ENCODE results near the gene FBL.

DNA sequence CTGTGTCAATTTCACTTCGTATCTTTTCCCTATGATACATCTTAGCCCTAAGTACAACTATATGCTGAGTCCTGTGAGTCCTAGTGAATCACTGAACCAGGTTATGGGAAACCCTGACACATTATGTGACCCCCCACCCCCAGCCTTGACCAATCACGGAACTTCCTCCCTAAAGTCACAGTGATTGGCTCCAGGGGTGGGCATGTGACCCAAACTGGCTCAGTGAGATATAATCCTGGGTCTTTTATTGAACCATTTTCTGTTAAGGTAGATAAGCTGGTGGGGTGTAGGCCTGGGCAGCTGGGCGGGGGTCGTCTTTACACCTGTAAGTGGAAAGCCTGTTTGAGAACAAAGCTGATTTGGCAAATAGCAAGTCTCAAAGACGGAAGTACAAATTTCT is 19.8 kb upstream of the FBL start:
- TF ChIP-seq, protein P1, sequence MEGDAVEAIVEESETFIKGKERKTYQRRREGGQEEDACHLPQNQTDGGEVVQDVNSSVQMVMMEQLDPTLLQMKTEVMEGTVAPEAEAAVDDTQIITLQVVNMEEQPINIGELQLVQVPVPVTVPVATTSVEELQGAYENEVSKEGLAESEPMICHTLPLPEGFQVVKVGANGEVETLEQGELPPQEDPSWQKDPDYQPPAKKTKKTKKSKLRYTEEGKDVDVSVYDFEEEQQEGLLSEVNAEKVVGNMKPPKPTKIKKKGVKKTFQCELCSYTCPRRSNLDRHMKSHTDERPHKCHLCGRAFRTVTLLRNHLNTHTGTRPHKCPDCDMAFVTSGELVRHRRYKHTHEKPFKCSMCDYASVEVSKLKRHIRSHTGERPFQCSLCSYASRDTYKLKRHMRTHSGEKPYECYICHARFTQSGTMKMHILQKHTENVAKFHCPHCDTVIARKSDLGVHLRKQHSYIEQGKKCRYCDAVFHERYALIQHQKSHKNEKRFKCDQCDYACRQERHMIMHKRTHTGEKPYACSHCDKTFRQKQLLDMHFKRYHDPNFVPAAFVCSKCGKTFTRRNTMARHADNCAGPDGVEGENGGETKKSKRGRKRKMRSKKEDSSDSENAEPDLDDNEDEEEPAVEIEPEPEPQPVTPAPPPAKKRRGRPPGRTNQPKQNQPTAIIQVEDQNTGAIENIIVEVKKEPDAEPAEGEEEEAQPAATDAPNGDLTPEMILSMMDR (IDR thresholded peaks at IDR 0.05; ENCODE audit: insufficient read depth, low read depth, low read length), result no peak
- no peak for TF ChIP-seq EZH2 (IDR thresholded peaks at IDR 0.05; ENCODE audit: insufficient read depth, low read length)

Measured in astrocyte (in vitro differentiated cells and primary cell).